PC-3 (cell line): ENCODE data around the gene DHCR7. TPM values are rescaled to one million over a fixed set of nuclear protein-coding genes. Genes with fewer than 3 reads are reported as not detected.

Source experiments
- ATAC-seq: fragments of 200-7000 bp; cut with Tn5 transposase; 2 replicates; pipeline ENCODE4 v1.9.1; 2020; ENCODE audit warnings: mild to moderate bottlenecking, moderate library complexity
- BruUV-seq: library from RNA; stranded (reverse); fragments of 400-500 nt; replicated peaks from 2 replicates; lab custom pipeline; 2021; lab: Mats Ljungman, UMichigan
- CTCF ChIA-PET: fragments of 300-600 bp; sonication (Branson Sonifier 250); formaldehyde crosslinking; loops from one replicate; lab custom pipeline; 2022; ENCODE audit warnings: antibody characterized with exemption; lab: Charles Lee
- POLR2A ChIA-PET: fragments of 300-600 bp; sonication (Branson Sonifier 250); formaldehyde crosslinking; loops from one replicate; lab custom pipeline; 2022; ENCODE audit warnings: antibody characterized with exemption; ENCODE audit not compliant: unreplicated experiment; lab: Charles Lee
- DNase-seq: peaks from one replicate; pipeline ENCODE4 v3.0.0-alpha.2; 2015
- H2AFZ ChIP-seq: fragments of 300-600 bp; sonication (generic); 2 replicates; pipeline ENCODE4 v1.6.0; 2016; ENCODE audit warnings: antibody characterized with exemption, low read length
- H3F3A ChIP-seq: fragments of 300-600 bp; sonication (generic); one replicate; pipeline ENCODE4 v1.6.0; 2017; ENCODE audit warnings: antibody characterized with exemption, low read length, control low read depth, mild to moderate bottlenecking; ENCODE audit not compliant: unreplicated experiment
- H3K27ac ChIP-seq: fragments of 300-600 bp; sonication (generic); 2 replicates; pipeline ENCODE4 v1.5.1; 2016; ENCODE audit warnings: mild to moderate bottlenecking, low read length
- H3K27me3 ChIP-seq: fragments of 300-600 bp; sonication (generic); 2 replicates; pipeline ENCODE4 v1.6.1; 2016; ENCODE audit warnings: low read length, mixed read lengths
- H3K36me3 ChIP-seq: fragments of 300-600 bp; sonication (generic); 2 replicates; pipeline ENCODE4 v1.6.1; 2016; ENCODE audit warnings: low read depth, mixed run types, low read length, mixed read lengths
- H3K4me1 ChIP-seq: fragments of 300-600 bp; sonication (generic); 2 replicates; pipeline ENCODE4 v1.5.1; 2016; ENCODE audit warnings: low read length; ENCODE audit not compliant: insufficient read depth
- H3K4me2 ChIP-seq: fragments of 300-600 bp; sonication (generic); 2 replicates; pipeline ENCODE4 v1.6.0; 2016; ENCODE audit warnings: low read length
- H3K4me3 ChIP-seq: fragments of 300-600 bp; sonication (generic); 2 replicates; pipeline ENCODE4 v1.5.1; 2016; ENCODE audit warnings: mild to moderate bottlenecking, low read length, mixed read lengths
- H3K79me2 ChIP-seq: fragments of 300-600 bp; sonication (generic); 2 replicates; pipeline ENCODE4 v1.6.1; 2017; ENCODE audit warnings: low read length, mixed read lengths
- H3K9ac ChIP-seq: fragments of 300-600 bp; sonication (generic); 2 replicates; pipeline ENCODE4 v1.6.0; 2016; ENCODE audit warnings: mild to moderate bottlenecking, low read length
- H3K9me2 ChIP-seq: fragments of 300-600 bp; sonication (generic); replicated peaks from 2 replicates; pipeline ENCODE4 v1.6.1; 2016; ENCODE audit warnings: mixed run types, low read length, mixed read lengths
- H3K9me3 ChIP-seq: fragments of 300-600 bp; sonication (generic); 2 replicates; pipeline ENCODE4 v1.6.1; 2016; ENCODE audit warnings: low read length, mixed read lengths
- H4K20me1 ChIP-seq: fragments of 300-600 bp; sonication (generic); 2 replicates; pipeline ENCODE4 v1.6.1; 2016; ENCODE audit warnings: low read length, mixed read lengths
- EZH2 ChIP-seq: fragments of 300-600 bp; sonication (generic); IDR thresholded peaks from one replicate; pipeline ENCODE4 v1.6.1; 2017; ENCODE audit warnings: antibody characterized with exemption, mild to moderate bottlenecking, low read length; ENCODE audit not compliant: unreplicated experiment
- EZH2phosphoT487 ChIP-seq: fragments of 300-600 bp; sonication (generic); IDR thresholded peaks from 2 replicates; pipeline ENCODE4 v1.6.1; 2018; ENCODE audit warnings: mild to moderate bottlenecking, antibody characterized with exemption, low read length, borderline replicate concordance
- intact Hi-C: fragments of 100-400 bp; cut with micrococcal nuclease; formaldehyde crosslinking; loops from 2 replicates; pipeline ENCODE4 v1.9.0; 2023
- total RNA-seq: library from RNA; depleted of rRNA; stranded (reverse); fragments of >200 nt; gene quantifications from 2 replicates; pipeline ENCODE4 v1.2.3, GENCODE V29; 2014
- TF ChIP-seq, protein P1 (sequence below): fragments of 300-600 bp; sonication (generic); conservative IDR thresholded peaks from 2 replicates; pipeline ENCODE4 v1.5.1; 2017; ENCODE audit warnings: antibody characterized with exemption, low read depth, mild to moderate bottlenecking, low read length

The DHCR7 gene
- total RNA-seq, 1 experiment from 2014 or later, result 127 TPM

DNA sequence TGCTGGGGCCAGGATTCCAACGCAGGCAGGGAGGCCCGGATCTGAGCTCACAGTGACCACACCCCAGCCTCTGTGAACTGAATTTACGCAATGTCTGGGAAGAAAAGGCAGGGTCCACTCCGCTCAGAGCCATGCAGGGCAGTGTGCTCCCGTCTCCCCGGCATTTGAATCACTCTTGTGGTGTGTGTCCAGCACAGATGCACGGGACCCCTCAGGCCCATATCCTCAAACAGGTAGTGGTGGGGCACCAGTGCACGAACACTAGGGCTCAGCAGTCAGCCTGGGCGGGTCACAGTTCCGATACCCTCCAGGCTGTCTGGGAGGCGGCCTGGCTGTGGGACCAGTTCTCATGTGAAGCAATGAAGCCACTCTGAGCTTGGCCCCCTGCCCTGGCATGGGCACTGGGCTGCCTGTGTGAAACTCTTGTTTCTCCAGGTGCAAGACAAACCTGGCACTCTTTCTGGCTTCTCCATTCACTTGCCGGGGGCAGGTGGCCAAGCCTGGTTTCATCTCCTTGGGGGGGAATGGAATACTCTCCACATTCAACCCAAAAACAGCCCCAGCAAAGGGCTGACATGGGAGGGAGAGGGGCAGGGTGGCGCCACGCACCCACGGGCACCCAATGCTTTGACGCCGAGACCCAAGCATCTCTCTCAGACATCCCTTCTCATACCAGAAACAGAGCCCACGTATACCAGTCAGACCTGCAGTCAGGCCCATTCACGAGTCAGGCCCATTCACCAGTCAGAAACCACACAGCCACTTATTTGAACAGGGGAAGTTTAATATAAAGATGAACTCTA, 14.3 kb downstream of the DHCR7 start:
- no peak overlapping the region for H3K4me3 ChIP-seq
- ChIA-PET POLR2A (no interaction called here), CTCF (no interaction called here)
- no TSS peak for BruUV-seq
- H3K27ac ChIP-seq, result no peak overlapping the region
- intact Hi-C loops, result no loop called here
- no peak overlapping the region for H2AFZ ChIP-seq
- no peaks in the 10 kb centered on the region for H4K20me1 ChIP-seq
- no peaks in the 10 kb centered on the region for H3F3A ChIP-seq
- H3K9ac ChIP-seq, result no peak overlapping the region
- DNase-seq, result no peak
- ATAC-seq, result no peak
- no peak overlapping the region for H3K4me2 ChIP-seq
- H3K9me3 ChIP-seq, result no peaks in the 10 kb centered on the region
- no peaks in the 10 kb centered on the region for H3K9me2 ChIP-seq
- peaks cover 16% of the 10 kb centered on the region for H3K36me3 ChIP-seq
- peaks cover 12% of the 10 kb centered on the region for H3K4me1 ChIP-seq
- no peak for TF ChIP-seq EZH2
- H3K27me3 ChIP-seq, result no peaks in the 10 kb centered on the region
- no peaks in the 10 kb centered on the region for H3K79me2 ChIP-seq

DNA sequence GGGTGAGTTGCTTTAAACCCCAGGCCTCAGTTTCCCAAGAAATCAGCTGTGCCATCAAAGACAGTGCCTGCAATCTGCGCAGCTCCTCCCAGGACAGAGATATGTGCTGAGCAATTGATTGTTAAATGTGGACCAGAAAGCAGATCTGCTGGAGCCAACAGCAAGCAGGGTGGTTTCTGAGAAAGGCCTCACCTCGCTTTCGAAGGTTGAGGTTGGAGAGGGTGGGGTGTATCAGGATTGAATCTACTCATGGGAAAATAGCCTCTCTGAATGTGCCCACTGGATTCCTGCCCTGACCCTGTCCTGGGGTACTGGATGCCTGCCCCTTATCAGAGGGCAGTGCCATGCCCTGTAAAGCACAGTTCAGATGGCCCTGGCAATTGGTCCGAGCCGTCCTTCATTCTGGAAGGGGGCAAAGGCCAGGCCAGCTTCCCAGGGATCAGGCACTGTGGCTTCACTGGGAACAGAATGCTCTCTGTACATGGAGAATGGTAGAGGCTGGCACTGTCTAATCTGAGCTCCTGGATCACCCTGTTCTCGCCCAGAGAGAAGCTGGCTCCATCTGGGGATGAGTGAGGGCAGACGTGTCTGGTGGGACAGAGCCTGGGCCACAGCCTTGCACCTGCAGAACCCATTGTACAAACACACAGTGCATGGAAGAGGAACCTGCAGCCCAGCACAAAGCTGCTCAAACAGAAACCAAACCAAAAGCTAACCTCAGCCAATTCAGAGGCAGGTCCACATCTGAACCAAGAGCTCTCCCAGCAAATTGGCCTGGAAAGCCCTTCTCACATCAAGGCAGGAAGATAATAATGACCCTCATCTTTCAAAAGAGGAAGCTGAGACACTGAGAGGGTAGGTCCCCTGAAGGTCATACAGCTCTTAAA, 15.2 kb downstream of the DHCR7 start:
- ATAC-seq (no peak), DNase-seq (no peak)
- Histone ChIP-seq H3F3A (no peaks in the 10 kb centered on the region), H3K4me3 (no peak overlapping the region), H3K27me3 (no peaks in the 10 kb centered on the region), H3K27ac (no peak overlapping the region), H3K9ac (no peak overlapping the region), H3K9me3 (no peaks in the 10 kb centered on the region), H4K20me1 (no peaks in the 10 kb centered on the region), H3K4me2 (no peak overlapping the region), H3K79me2 (no peaks in the 10 kb centered on the region), H3K4me1 (peaks cover 13% of the 10 kb centered on the region), H2AFZ (no peak overlapping the region), H3K9me2 (no peaks in the 10 kb centered on the region), H3K36me3 (peaks cover 11% of the 10 kb centered on the region; the same call in 1 of the 2 replicates)
- ChIA-PET CTCF (no interaction called here), POLR2A (no interaction called here)
- intact Hi-C loops, result no loop called here
- no TSS peak for BruUV-seq
- TF ChIP-seq EZH2phosphoT487 (no peak), EZH2 (no peak)
- TF ChIP-seq, protein P1, sequence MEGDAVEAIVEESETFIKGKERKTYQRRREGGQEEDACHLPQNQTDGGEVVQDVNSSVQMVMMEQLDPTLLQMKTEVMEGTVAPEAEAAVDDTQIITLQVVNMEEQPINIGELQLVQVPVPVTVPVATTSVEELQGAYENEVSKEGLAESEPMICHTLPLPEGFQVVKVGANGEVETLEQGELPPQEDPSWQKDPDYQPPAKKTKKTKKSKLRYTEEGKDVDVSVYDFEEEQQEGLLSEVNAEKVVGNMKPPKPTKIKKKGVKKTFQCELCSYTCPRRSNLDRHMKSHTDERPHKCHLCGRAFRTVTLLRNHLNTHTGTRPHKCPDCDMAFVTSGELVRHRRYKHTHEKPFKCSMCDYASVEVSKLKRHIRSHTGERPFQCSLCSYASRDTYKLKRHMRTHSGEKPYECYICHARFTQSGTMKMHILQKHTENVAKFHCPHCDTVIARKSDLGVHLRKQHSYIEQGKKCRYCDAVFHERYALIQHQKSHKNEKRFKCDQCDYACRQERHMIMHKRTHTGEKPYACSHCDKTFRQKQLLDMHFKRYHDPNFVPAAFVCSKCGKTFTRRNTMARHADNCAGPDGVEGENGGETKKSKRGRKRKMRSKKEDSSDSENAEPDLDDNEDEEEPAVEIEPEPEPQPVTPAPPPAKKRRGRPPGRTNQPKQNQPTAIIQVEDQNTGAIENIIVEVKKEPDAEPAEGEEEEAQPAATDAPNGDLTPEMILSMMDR, result no peak

DNA sequence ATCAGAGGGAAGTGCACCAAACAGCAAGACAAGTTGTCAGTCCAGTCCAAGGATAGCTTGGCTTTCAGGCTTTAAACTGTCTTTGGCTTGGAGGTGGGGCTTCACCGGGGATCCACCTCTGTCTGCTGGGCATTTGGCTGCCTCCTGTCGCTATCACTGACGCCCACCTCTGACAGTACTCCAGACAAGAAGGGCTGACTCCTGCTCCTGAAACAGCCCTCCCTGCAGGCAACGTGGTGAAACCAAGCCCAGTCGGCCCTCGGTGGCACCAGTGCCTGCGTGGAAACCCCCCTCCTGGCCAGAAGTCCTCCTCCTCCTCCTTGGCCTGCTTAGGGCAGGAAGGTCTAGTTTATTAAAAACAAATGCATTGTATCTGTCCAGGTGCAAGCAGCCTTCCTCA, 16.9 kb downstream of the DHCR7 start:
- Histone ChIP-seq H3K4me3 (no peak overlapping the region), H2AFZ (no peak overlapping the region), H3F3A (no peaks in the 10 kb centered on the region), H3K9me2 (no peaks in the 10 kb centered on the region), H3K9ac (no peak overlapping the region), H3K27me3 (no peaks in the 10 kb centered on the region), H3K36me3 (no peaks in the 10 kb centered on the region; the same call in 1 of the 2 replicates), H3K4me2 (no peak overlapping the region), H3K27ac (no peak overlapping the region), H4K20me1 (no peaks in the 10 kb centered on the region), H3K9me3 (no peaks in the 10 kb centered on the region), H3K4me1 (peaks cover 21% of the 10 kb centered on the region), H3K79me2 (no peaks in the 10 kb centered on the region)
- CTCF ChIA-PET, result no interaction called here
- ATAC-seq (no peak), DNase-seq (no peak)
- POLR2A ChIA-PET, result no interaction called here
- BruUV-seq, result no TSS peak
- intact Hi-C loops, result no loop called here
- TF ChIP-seq, protein P1, result no peak
- no peak for TF ChIP-seq EZH2phosphoT487
- TF ChIP-seq EZH2, result no peak
